ENCODE data around the gene LOXL4.
A peak's percentile ranks its signal among the peaks of the same experiment; 100 is the strongest.

LOXL4 gene

GRCh38 chr10:98267894-98268693 is at the start of gene LOXL4:
Gene LOXL4 (minus strand): TSS chr10:98268194. CDS start chr10:98263019, 5,175 bp downstream.
- DNase-seq: peak in 1 of 2 donors; percentile 11

DNA sequence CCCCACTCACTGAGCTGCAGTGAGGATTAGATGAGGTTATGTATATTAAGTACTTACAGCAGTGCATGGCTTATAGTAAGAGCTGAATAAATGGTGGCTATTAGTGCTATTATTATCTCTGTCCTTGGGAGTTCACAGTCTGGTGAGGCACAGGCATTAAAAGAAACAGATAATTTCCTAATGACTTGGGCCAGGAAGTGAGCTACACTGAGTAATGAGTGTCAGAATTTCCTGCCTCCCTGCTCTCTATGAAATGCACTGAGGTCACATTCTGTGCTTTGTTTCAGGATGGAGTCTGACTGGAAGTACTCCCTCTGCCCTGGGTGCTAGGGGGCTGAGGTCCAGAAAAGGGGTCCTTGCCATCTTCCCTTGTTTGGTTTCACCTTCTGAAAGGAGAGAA is 48.7 kb upstream of the LOXL4 start:
- DNase-seq: no peak

DNA sequence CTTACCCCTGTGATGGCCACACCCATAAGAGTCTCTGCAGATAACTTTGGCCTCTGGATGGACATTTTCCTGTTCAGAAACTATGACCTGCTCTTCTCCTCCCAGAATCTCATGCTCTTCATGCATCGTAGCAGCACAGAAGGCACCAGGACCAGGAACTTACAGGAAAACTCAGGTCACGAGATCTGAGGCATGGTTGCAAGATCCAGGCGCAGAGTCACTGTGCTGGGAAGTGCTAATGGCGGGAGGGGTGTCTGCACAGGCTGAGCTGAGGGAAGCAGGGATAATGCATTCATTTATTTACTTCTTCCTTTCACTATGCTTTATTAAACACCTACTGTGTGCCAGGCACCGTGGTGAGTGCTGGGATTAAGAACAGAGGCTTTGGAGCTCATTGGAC is 48.2 kb upstream of the LOXL4 start:
- no peak for DNase-seq

DNA sequence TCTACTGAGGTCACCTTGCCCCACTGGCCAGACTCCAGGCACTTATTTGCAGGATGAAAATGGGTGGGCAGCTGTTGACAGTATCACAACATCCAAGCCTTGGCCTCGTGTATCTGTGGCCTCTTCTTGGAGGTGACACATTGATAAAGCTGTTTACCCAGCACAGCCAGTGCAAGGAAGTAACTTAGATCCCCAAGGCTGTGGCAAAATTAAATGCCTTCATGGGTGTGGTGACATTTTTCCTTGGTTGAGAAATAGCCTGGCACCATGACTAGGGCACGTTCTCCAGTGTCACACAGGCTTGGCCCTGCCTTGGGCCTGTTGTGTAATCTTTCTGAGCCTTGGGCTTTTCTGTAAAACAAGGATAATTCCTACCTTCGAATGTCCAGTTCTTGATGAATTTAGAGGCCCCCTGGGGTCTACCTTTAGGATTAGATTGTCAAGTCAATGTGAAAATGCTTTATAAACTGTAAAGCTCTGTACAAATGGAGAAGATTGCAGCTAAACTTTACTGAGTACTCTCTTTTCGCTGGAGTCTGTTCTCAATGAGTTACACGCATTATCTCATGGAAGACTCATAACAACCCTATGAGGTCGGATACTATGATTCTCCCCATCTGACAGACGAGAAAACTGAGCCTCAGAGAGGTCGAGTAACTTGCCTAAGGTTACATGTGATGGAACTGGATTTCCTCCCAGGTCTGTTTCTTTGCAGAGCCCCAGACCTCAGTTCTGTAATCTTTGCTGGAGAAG is 46.7 kb upstream of the LOXL4 start:
- peak in 1 of 2 donors; percentile 50 for DNase-seq

DNA sequence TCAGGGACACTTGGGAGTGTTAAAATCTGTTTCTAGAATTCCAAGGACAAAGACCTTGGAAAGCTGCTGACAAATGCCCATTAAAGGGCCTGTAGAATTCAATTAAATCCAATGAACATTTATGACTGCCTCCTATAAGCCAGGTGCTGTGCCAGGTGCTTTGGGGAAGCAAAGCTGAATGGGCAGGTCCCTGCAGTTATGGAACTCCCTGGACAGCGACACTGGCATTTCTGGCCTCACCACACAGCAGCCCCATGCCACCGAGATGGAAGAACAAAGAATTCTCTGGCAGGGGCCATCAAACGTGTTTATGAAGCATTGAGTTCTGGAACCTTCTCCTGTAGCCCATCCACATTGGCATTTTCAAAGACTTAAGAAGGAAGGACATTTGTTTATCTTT is 45.6 kb upstream of the LOXL4 start:
- no peak for DNase-seq

DNA sequence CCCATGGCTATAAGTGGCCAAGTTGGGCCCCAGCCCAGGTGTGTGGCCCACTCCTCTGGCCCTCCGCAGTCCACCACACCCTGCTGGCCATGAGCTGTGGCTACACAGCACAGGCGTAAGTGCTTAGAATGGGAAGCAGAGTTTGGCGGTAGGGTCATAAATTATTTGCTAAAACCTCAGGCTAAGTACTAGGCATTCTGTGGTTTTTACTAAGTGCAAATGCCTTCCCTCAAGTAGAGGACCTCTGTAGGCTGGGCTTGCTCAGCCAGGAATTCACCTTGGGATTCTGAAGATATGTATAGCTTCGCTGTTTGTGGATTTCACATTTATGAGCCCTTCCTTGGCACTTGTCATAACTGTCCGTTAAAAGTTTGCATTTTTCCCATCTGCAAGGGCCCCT is 44.8 kb upstream of the LOXL4 start:
- DNase-seq: no peak

GRCh38 chr10:98312349-98312748 is 44.4 kb upstream of the LOXL4 start:
- DNase-seq: no peak

DNA sequence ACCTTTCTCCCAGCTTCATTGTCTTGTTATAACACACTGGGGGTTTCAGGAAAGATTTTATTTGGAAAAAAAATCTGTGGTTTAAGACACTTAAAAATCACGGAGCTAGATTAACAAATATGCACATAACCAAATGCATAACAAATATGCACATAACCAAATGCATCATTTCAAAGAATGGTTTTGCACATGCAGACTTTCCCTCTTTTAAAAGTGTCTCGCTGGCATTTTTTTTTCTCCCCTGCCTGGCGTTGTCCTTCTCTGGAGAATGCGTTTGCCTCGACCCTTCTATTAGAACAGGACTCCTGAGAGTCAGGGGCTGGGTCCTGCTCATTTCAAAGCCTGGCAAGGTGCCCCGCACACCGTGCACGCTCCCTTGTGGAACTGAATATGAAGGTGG is 42.7 kb upstream of the LOXL4 start:
- DNase-seq: no peak

DNA sequence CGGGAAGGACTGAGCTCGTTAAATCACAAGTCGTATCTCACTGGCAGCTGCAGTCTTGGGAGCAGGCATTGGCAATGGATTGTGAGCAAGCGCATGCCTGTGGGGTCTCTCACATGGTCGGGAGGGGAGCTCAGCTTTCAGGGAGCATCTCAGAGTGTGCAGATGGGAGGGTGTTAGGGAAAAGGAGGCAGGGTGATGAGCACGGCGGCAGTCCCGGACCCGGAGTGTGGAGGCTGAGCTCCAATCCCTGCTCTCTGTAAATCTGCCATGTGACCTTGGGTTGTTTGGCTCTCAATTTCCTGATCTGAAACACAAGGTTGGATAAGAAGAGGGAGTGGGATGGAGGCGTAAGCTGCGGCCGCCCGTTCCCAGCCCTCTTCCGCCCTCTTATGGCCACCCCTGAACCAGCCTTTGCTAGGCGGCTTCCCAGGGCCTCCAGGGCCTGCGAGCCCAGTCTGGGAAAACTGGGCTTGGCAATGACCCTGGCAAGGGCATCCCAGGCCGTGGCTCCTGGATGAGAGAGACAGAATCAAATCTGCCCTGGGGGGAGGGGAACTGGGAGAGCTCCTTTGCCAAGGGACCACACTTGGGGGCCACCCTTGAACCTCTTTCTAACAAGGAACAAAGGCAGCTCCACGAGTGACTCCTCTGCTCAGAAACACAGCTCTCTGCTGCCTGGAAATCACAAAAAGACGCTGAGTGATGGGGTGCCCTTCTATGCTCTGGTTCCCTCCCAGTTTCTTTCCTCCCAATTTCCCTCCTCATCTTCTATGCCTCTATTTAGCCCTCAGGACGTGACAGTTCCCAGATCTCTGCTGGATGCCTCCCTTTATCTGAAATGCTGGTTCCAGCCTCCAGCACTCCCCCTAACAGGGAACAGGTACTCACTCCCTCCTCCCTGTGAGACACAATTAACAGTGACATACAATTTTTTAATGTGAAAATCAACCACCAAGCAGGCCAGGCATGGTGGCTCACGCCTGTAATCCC is 41.7 kb upstream of the LOXL4 start:
- DNase-seq: peak; percentile 11 to 14

DNA sequence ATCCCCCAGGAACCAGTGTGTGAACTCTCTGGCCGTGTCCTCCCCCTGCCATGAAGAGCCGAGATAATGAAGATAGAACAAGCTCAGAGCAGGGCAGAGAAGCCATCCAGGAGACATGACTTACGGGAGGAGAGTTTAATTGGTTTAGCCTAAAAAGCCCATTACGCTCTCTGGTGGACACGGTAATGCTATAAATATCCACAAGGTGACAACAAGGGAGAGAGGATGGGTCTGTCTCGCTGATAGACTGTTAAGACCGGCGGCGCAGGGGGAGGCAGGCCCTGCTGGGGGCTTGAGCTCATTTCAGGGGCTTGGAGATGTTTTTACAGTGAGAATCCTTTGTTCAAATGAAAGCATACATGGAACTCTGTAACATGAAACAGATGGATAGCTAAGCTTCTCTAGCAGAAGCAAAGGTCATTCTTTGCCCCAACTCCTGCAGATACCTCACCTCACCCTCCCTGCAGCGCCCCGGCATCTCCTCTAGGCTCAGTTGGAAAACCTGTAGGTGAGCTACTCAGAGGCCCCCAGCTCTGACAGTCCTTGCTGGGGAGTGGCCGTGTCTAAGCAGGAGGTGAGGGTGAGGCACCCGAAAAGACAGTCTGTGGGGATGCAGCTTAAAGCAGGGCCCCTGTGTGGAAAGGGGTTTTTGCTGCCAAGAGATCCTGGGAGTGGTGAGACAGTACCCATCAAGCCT is 40.8 kb upstream of the LOXL4 start:
- DNase-seq: no peak

GRCh38 chr10:98307916-98308541 is 40.0 kb upstream of the LOXL4 start:
- DNase-seq: no peak

DNA sequence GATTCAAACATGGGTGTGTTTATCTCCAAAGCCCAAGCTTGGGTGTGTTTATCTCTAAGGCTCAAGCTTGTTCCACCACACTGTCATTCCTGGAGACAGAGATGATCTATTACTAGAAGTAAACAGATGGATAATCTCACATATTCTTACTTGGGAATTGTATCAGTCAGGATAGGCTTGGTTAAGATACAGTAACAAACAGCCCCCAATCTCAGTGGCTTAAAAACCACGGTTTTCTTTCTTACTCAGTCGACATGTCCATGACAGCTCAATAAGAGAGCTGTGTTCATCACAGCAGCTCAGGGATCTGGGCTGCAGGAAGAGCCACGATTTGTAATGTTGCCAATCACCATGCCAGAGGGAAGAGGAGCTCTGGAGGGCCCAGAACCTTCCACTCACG is 38.5 kb upstream of the LOXL4 start:
- DNase-seq: no peak

- no peak for DNase-seq
Observed at GRCh38 chr10:98303569-98303968, 35.6 kb upstream of the LOXL4 start.

DNA sequence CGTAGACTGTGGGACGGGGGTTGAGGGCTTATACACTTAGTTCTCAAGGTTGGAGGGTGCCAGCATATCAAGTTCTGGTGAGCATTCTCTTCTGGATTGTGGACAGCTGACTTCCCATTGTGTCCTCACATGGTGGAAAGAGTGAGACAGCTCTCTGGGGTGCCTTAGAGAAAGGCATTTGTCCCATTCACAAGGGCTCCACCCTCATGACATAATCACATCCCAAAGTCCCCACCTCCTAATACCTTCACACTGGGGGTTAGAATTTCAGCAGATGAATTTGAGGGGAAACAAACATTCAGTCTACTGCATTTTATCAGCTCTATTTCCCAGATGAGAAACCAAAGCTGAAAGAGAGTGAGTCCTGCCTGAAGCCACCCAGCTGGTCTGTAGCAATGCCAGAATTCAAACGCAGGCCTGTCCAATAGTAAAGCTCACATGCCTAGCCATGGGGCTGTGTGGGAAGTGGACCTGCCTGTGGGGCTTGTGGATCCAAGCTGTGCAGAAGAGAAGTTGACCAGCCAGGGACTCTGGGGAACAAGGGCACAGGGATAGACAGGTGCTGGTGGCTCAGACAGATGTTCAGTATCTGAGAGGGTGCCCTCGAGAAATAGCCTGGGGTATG is 34.9 kb upstream of the LOXL4 start:
- DNase-seq: no peak

- DNase-seq: no peak
Observed at GRCh38 chr10:98301664-98302319, 33.8 kb upstream of the LOXL4 start.

DNA sequence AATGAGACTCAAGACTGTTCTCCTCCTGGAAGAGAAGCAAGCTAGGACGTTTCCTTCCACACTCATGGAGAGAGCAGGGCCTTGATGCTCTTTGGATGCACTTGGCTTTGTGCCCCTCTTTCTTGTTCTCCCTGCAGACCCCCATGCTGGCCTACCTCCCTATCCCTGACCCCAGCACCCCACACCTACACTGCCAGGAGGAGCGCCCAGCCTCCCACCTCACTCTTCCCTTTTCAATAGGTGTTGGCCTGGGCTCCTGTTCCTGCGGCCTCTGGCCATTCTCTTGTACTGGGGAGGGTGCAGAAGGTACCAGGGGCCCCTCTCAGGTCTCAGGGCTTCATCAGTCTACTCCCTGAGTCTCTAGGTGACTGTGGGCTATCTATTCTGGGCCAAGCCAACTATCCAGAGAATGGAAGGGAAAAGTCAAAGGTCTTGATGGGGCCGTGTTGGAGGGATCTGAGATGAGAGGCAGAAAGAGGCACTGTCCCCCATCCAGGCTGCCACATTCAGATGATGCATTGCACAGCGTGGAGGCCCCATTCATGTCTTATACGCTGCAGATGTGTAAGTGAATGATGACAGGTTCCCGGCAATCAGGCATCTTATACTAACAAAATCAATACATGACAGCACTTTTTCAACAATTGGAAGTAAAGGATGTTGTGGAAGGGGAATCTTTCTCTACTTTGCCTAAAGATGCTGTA is 32.7 kb upstream of the LOXL4 start:
- DNase-seq: no peak

DNA sequence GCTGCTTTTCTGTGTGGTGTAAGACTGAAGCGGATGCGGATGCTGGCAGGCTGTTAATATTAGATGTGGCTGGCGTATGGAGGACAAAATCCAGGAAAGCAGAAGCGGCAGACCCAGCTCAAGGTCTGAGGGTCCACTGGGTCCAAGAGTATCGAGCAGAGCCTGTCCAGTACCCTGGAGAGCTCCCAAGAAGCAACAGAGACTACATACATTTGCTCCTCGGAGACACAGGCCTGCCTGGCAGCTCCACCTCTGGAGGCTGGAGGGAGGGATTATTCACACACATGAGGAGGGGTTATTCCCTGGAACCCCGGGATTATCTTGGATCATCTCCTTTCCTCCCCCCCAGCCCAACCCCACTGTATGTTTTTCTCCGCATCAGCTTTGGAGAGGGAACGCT is 31.3 kb upstream of the LOXL4 start:
- no peak for DNase-seq

GRCh38 chr10:98296524-98296923 is 28.5 kb upstream of the LOXL4 start:
- no peak for DNase-seq

DNA sequence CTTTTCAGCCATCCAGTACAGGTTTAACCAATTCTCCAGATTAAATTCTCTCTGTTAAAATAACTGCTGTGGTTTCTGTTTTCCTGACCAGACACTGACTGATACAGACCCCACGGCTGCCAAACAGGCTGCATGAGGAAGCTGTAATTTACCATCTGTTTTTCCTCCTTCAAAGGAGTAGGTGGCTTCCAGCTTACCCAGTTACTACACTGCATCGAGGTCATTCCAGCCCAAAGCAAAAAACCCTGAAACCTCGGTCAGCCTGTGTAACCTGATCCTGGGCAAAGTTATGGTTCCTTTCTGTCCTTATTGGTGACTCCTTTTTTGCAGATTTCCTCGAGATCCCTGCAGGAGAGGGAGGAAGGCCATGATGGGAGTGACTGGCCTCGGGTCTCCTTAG is 27.9 kb upstream of the LOXL4 start:
- DNase-seq: no peak

- DNase-seq: peak in 1 of 2 donors; percentile 7
Observed at GRCh38 chr10:98295401-98295811, 27.4 kb upstream of the LOXL4 start.
